ENCODE data around the gene HAND1.
A peak's percentile ranks its signal among the peaks of the same experiment; 100 is the strongest.

The HAND1 gene

DNA sequence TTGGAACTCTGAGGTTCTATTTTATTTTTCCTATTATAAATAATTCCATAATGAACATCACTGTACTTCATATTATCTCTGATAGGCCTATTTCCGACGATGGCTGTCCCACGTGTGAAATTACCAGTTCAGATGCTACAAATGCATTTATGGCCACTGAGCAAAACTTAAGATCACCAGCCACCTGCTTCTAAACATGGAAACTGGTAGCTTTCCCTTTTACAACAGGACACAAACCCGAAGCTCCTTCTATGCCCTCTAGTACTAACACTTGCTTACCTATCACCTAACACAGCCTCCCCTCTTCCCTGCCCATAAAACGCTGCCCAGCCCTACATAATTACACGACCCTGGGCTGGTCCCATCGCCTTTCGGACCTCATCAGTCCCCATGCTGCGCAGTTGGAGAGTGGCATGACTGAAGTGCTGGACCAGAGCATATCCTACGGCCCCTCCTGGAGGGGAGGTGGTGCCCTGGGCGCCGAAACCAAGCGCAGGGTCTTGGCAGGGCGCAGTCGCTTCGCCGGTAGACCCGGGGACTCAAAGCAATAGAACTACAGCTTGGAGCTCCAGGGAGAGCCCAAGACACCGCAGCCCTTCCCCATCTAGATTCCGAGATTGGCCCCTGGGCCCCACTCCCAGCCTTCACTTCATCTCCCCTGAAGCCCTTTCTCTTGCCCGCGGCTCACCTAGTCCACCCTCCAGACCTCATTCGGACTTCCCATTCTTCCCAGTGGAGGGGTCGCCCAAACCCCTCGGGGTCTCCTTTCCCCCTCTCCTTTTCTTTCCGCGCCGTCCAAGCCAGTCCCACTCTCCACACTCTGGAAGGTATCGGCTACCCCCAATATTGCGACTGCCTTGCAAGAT lies 33.2 kb downstream of the HAND1 start:
- in situ Hi-C loops (cut with MboI; ENCODE audit: low sequenced_read_pairs, unreplicated experiment) = no loop called here
- DNase-seq (ENCODE audit: low spot score) = peak; percentile 44
- TF ChIP-seq CTCF (IDR thresholded peaks at IDR 0.05; ENCODE audit: borderline replicate concordance, control extremely low read depth, extremely low read depth, insufficient read depth, missing control alignments) = no peak

GRCh38 chr5:154442801-154443200 lies 35.2 kb downstream of the HAND1 start:
- in situ Hi-C loops (cut with MboI; ENCODE audit: low sequenced_read_pairs, unreplicated experiment) = no loop called here
- DNase-seq (ENCODE audit: low spot score) = no peak
- TF ChIP-seq CTCF (IDR thresholded peaks at IDR 0.05; ENCODE audit: borderline replicate concordance, control extremely low read depth, extremely low read depth, insufficient read depth, missing control alignments) = no peak

- in situ Hi-C loops (cut with MboI; ENCODE audit: low sequenced_read_pairs, unreplicated experiment) = no loop called here
- no peak for TF ChIP-seq CTCF (IDR thresholded peaks at IDR 0.05; ENCODE audit: borderline replicate concordance, control extremely low read depth, extremely low read depth, insufficient read depth, missing control alignments)
- DNase-seq (ENCODE audit: low spot score) = no peak
These were observed 37.5 kb downstream of the HAND1 start for GRCh38 chr5:154440540-154440939.

DNA sequence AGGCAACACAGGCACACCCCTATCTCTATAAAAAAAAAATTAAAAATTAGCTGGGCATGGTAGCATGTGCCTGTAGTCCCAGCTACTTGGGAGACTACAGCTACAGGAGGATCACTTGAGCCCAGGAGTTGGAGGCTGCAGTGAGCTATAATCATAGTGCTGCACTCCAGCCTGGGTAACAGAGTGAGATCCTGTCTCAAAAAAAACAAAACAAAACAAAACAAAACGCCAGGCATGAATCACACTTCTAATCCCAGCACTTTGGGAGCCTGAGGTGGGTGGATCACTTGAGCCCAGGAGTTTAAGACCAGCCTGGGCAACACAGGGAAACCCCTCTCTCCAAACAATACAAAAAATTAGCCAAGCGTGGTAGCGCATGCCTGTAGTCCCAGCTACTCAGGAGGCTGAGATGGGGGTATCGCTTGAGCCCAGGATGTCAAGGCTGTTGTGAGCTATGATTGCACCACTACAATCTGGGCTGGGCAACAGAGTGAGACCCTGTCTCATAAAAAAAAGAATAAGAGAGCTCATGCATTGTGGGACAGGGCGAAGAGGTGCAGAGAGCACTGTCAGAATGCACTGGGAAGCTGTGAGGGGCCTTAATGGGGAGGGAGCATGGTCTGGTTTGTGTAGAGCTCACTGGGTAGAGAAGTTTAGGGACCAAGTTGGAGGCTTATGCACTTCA lies 40.6 kb downstream of the HAND1 start:
- TF ChIP-seq CTCF (IDR thresholded peaks at IDR 0.05; ENCODE audit: borderline replicate concordance, control extremely low read depth, extremely low read depth, insufficient read depth, missing control alignments) = no peak
- in situ Hi-C loops (cut with MboI; ENCODE audit: low sequenced_read_pairs, unreplicated experiment) = no loop called here
- no peak for DNase-seq (ENCODE audit: low spot score)

- in situ Hi-C loops (cut with MboI; ENCODE audit: low sequenced_read_pairs, unreplicated experiment) = no loop called here
- no peak for TF ChIP-seq CTCF (IDR thresholded peaks at IDR 0.05; ENCODE audit: borderline replicate concordance, control extremely low read depth, extremely low read depth, insufficient read depth, missing control alignments)
- DNase-seq (ENCODE audit: low spot score) = no peak
These were observed 42.8 kb downstream of the HAND1 start for GRCh38 chr5:154435226-154435625.

DNA sequence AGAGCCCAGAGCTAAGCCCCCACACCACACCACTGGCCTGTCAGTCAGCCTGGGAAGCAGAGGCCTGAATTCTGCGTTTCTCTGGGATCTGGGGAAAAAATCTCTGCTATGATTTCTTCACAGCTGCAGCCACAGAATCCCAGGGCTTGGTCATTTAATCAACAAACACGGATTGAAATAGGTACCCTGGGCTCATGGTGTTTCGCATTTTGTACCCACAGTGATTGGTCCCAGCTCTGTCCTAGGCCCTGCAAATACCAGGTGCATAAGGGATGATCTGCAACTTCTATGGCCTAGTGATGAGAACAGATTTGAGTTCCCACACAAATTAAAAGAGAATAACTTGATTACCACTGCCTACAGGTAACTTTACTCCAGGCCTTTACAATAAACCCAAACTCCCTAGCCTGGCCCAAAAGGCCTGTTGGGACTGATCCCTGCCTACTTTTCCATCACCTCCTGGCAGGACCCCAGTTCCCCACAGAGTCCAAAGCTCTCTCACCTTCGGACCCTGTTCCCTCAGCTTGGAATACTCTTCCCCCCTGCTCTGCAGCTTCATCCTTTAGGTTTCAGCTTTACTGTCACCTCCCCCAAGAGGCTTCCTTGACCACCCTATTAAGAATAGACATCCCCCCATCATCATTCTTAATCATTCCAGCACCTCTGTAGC lies 46.9 kb downstream of the HAND1 start:
- in situ Hi-C loops (cut with MboI; ENCODE audit: low sequenced_read_pairs, unreplicated experiment) = no loop called here
- no peak for DNase-seq (ENCODE audit: low spot score)
- no peak for TF ChIP-seq CTCF (IDR thresholded peaks at IDR 0.05; ENCODE audit: borderline replicate concordance, control extremely low read depth, extremely low read depth, insufficient read depth, missing control alignments)
